ENCODE measurements around the gene CFAP58. TPM values are rescaled to one million over a fixed set of nuclear protein-coding genes. Genes with fewer than 3 reads are reported as not detected.

The CFAP58 gene
- total and polyA plus RNA-seq, 2 of the 13 experiments (the other 11 are each of a cell fraction or from before 2014, with no cell fraction given), result 0.03 TPM; not detected in 1

DNA sequence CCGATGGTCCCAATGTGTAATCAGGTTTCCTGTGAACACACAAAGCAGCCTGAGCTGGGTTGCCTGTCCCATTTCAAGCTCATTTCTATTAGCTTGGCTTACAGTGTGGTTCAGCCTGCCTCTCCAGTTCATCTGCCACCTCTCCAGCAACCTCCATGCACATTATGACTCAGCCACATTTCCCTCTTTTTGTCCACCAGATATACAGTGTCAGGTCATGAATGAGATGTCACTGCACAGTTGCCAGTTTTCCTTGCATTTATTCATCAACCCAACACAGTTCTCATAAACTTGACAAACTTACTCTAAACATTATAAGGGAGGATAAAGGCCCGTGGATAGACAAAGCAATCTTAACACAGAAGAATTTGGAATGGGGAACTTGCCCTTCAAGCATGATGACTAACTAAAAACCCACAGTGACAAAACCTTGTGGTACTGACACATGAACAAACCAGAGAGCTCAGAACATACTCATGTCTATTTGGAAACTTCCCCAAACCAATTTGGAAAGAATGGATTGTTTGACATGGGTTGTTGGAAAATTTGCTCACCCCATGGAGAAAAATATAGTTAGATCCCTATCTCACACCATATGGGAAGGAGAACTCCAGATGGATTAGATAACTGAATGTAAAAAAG, 2.5 kb upstream of the CFAP58 start:
- in situ Hi-C loops (cut with HindIII; ENCODE audit: extremely low pct_ligation_motif_present, low pct_unique_long_range_greater_than_20kb) (loop anchor here (10.0 kb wide), 1 partner anchor 306 kb away; no protein-coding TSS in a partner anchor), intact Hi-C loops (cut with micrococcal nuclease; ENCODE audit: unreplicated experiment) (no loop called here)
- CTCF ChIA-PET (ENCODE audit: low intra/inter-chr PET ratio, low total read pairs), result interaction anchor here (1.4 to 3.2 kb wide), 3 partner anchors 46 to 77 kb away, joined by 6 to 42 read pairs (median 42); no protein-coding TSS in a partner anchor

More for the DNA sequence above, 2.5 kb upstream of the CFAP58 start:
- Histone ChIP-seq H3K36me3 (replicated peaks in 1 of 2; ENCODE audit: control insufficient read depth in 1 of 2, insufficient read depth in 2 of 2, low read length in 2 of 2) (no peaks in the 10 kb centered on the region), H3K4me1 (ENCODE audit: insufficient read depth, low read length) (peaks cover 34% of the 10 kb centered on the region), H3K9me3 (ENCODE audit: low read length) (no peaks in the 10 kb centered on the region), H3K27me3 (ENCODE audit: control insufficient read depth in 1 of 2, insufficient read depth in 2 of 2, low read length in 2 of 2) (peaks cover 0 to 26% of the 10 kb centered on the region in 2 experiments; a peak in 4 of 5 replicates), H3K9ac (ENCODE audit: insufficient read depth, low read depth, low read length) (no peak overlapping the region), H3K4me2 (ENCODE audit: low read depth, low read length) (no peak overlapping the region), H3K79me2 (ENCODE audit: insufficient read depth, low read length) (no peaks in the 10 kb centered on the region), H2AFZ (ENCODE audit: low read length) (no peak overlapping the region), H3K4me3 (replicated peaks in 1 of 3; ENCODE audit: insufficient read depth in 1 of 3, low read depth in 2 of 3, low read length in 3 of 3) (no peak overlapping the region), H3K27ac (ENCODE audit: extremely low read length, insufficient read depth, low read length) (no peak overlapping the region), H4K20me1 (ENCODE audit: insufficient read depth, low read length) (no peaks in the 10 kb centered on the region)
- BruUV-seq (replicated peaks), result no TSS peak
- 0% methylated on average over 2 of the region's 2 CpGs for WGBS (ENCODE audit: low lambda C conversion rate)
- FAIRE-seq (no peak), ATAC-seq (no peak), DNase-seq (ENCODE audit: low spot score) (no peak)
- POLR2A ChIA-PET, result no interaction called here
- TF ChIP-seq, protein P1, sequence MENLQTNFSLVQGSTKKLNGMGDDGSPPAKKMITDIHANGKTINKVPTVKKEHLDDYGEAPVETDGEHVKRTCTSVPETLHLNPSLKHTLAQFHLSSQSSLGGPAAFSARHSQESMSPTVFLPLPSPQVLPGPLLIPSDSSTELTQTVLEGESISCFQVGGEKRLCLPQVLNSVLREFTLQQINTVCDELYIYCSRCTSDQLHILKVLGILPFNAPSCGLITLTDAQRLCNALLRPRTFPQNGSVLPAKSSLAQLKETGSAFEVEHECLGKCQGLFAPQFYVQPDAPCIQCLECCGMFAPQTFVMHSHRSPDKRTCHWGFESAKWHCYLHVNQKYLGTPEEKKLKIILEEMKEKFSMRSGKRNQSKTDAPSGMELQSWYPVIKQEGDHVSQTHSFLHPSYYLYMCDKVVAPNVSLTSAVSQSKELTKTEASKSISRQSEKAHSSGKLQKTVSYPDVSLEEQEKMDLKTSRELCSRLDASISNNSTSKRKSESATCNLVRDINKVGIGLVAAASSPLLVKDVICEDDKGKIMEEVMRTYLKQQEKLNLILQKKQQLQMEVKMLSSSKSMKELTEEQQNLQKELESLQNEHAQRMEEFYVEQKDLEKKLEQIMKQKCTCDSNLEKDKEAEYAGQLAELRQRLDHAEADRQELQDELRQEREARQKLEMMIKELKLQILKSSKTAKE (CRISPR knock-in tag; IDR thresholded peaks at IDR 0.05; ENCODE audit: borderline replicate concordance), result no peak
- TF ChIP-seq, protein P2, sequence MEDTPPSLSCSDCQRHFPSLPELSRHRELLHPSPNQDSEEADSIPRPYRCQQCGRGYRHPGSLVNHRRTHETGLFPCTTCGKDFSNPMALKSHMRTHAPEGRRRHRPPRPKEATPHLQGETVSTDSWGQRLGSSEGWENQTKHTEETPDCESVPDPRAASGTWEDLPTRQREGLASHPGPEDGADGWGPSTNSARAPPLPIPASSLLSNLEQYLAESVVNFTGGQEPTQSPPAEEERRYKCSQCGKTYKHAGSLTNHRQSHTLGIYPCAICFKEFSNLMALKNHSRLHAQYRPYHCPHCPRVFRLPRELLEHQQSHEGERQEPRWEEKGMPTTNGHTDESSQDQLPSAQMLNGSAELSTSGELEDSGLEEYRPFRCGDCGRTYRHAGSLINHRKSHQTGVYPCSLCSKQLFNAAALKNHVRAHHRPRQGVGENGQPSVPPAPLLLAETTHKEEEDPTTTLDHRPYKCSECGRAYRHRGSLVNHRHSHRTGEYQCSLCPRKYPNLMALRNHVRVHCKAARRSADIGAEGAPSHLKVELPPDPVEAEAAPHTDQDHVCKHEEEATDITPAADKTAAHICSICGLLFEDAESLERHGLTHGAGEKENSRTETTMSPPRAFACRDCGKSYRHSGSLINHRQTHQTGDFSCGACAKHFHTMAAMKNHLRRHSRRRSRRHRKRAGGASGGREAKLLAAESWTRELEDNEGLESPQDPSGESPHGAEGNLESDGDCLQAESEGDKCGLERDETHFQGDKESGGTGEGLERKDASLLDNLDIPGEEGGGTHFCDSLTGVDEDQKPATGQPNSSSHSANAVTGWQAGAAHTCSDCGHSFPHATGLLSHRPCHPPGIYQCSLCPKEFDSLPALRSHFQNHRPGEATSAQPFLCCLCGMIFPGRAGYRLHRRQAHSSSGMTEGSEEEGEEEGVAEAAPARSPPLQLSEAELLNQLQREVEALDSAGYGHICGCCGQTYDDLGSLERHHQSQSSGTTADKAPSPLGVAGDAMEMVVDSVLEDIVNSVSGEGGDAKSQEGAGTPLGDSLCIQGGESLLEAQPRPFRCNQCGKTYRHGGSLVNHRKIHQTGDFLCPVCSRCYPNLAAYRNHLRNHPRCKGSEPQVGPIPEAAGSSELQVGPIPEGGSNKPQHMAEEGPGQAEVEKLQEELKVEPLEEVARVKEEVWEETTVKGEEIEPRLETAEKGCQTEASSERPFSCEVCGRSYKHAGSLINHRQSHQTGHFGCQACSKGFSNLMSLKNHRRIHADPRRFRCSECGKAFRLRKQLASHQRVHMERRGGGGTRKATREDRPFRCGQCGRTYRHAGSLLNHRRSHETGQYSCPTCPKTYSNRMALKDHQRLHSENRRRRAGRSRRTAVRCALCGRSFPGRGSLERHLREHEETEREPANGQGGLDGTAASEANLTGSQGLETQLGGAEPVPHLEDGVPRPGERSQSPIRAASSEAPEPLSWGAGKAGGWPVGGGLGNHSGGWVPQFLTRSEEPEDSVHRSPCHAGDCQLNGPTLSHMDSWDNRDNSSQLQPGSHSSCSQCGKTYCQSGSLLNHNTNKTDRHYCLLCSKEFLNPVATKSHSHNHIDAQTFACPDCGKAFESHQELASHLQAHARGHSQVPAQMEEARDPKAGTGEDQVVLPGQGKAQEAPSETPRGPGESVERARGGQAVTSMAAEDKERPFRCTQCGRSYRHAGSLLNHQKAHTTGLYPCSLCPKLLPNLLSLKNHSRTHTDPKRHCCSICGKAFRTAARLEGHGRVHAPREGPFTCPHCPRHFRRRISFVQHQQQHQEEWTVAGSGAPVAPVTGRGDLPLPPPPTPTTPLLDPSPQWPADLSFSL (CRISPR knock-in tag; IDR thresholded peaks at IDR 0.05), result no peak
- TF ChIP-seq ZNF24 (IDR thresholded peaks at IDR 0.05) (no peak), KDM5A (IDR thresholded peaks at IDR 0.05; ENCODE audit: borderline replicate concordance, low read length) (no peak), ARHGAP35 (CRISPR knock-in tag; IDR thresholded peaks at IDR 0.05; ENCODE audit: borderline replicate concordance) (no peak), MTA1 (CRISPR knock-in tag; IDR thresholded peaks at IDR 0.05; ENCODE audit: borderline replicate concordance) (no peak), ZNF253 (CRISPR knock-in tag; IDR thresholded peaks at IDR 0.05; ENCODE audit: borderline replicate concordance) (no peak), DPF2 (CRISPR knock-in tag; IDR thresholded peaks at IDR 0.05; ENCODE audit: borderline replicate concordance, low read depth) (no peak), TBX2 (CRISPR knock-in tag; IDR thresholded peaks at IDR 0.05; ENCODE audit: borderline replicate concordance) (no peak), MED13 (CRISPR knock-in tag; IDR thresholded peaks at IDR 0.05) (no peak), ZFP41 (CRISPR knock-in tag; IDR thresholded peaks at IDR 0.05; ENCODE audit: borderline replicate concordance) (no peak)
